ENCODE results near the gene NBEAL1. TPM values are rescaled to one million over a fixed set of nuclear protein-coding genes. Genes with fewer than 3 reads are reported as not detected.

The NBEAL1 gene
- total and polyA plus RNA-seq, 7 donors = 2.3 to 14.7 (median 8.7) TPM

- ATAC-seq (peak; percentile 97 to 98 (median 98)), DNase-seq (peak; percentile 97 to 98)
- H3K4me1 ChIP-seq = peaks cover 16% of the 10 kb centered on the region
- 0 to 1% (median 0%) methylated on average over 68 to 80 of the region's 80 CpGs for WGBS, 3 donors
- H3K36me3 ChIP-seq (ENCODE audit: insufficient read depth in 1 of 2, low read depth in 1 of 2) = peaks cover 0 to 23% of the 10 kb centered on the region in 2 donors
- peak within 1 kb of the TSS; percentile 95 for H3K27ac ChIP-seq
- peak; percentile 29 for TF ChIP-seq CTCF (IDR thresholded peaks at IDR 0.05)
- H3K4me3 ChIP-seq = peak within 1 kb of the TSS; percentile 79
- intact Hi-C loops (cut with DNase I) = loop anchor here (2.0 to 10.0 kb wide), 3 partner anchors 216 to 332 kb away; partner anchors contain the start of gene WDR12 (in 1 of the 2)
- H3K27me3 ChIP-seq (ENCODE audit: insufficient read depth in 3 of 3, low read length in 2 of 3) = no peaks in the 10 kb centered on the region
- no peaks in the 10 kb centered on the region for H3K9me3 ChIP-seq
These were observed 224.2 kb downstream of the NBEAL1 start, which contains the start of gene CYP20A1 for GRCh38 chr2:203238704-203239526. TSS of gene CYP20A1 (plus strand) at chr2:203239018. CDS start at chr2:203239063, 45 bp downstream.

- WGBS, 3 donors = 64 to 82% (median 68%) methylated on average over 5 of the region's 5 CpGs
- no peak for ATAC-seq
- no peak for TF ChIP-seq CTCF (IDR thresholded peaks at IDR 0.05)
- Histone ChIP-seq H3K27me3 (ENCODE audit: insufficient read depth in 3 of 3, low read length in 2 of 3) (no peaks in the 10 kb centered on the region), H3K27ac (peak overlapping the region; percentile 95), H3K4me3 (peak overlapping the region; percentile 79), H3K9me3 (no peaks in the 10 kb centered on the region), H3K36me3 (ENCODE audit: insufficient read depth in 1 of 2, low read depth in 1 of 2) (peaks cover 0 to 37% of the 10 kb centered on the region in 2 donors), H3K4me1 (peaks cover 16% of the 10 kb centered on the region)
- no peak for DNase-seq
- intact Hi-C loops (cut with DNase I) = no loop called here
These were observed 225.8 kb downstream of the NBEAL1 start for GRCh38 chr2:203240491-203240890.

- intact Hi-C loops (cut with DNase I) = no loop called here
- TF ChIP-seq CTCF (IDR thresholded peaks at IDR 0.05) = no peak
- Histone ChIP-seq H3K27ac (no peak overlapping the region), H3K4me3 (no peak overlapping the region), H3K27me3 (ENCODE audit: insufficient read depth in 3 of 3, low read length in 2 of 3) (no peaks in the 10 kb centered on the region), H3K4me1 (peaks cover 16% of the 10 kb centered on the region), H3K9me3 (no peaks in the 10 kb centered on the region), H3K36me3 (ENCODE audit: insufficient read depth in 1 of 2, low read depth in 1 of 2) (peaks cover 0 to 58% of the 10 kb centered on the region in 2 donors)
- no peak for ATAC-seq
- DNase-seq = no peak
- 95 to 98% (median 98%) methylated on average over 6 of the region's 6 CpGs for WGBS, 3 donors
These were observed 227.8 kb downstream of the NBEAL1 start for GRCh38 chr2:203242518-203242917.

DNA sequence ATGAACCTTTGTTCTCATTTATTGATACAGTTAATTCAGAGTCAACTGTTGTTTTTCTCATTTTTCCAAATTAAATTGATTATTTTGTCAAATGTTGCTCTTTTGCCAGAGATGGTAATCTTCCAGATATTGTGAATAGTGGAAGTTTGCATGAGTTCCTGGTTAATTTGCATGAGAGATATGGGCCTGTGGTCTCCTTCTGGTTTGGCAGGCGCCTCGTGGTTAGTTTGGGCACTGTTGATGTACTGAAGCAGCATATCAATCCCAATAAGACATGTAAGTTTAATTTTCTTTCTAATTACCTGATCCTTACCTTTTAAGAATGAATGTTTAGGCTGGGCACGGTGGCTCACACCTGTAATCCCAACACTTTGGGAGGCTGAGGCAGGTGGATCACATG lies 232.0 kb downstream of the NBEAL1 start:
- intact Hi-C loops (cut with DNase I) = no loop called here
- no peak for TF ChIP-seq CTCF (IDR thresholded peaks at IDR 0.05)
- no peak for ATAC-seq

More for the DNA sequence above, 232.0 kb downstream of the NBEAL1 start:
- H3K4me1 ChIP-seq = no peaks in the 10 kb centered on the region
- no peak for DNase-seq
- H3K4me3 ChIP-seq = no peak overlapping the region
- no peak overlapping the region for H3K27ac ChIP-seq
- WGBS, 3 donors = 95 to 97% (median 96%) methylated on average over 3 of the region's 3 CpGs
- no peaks in the 10 kb centered on the region for H3K27me3 ChIP-seq (ENCODE audit: insufficient read depth in 3 of 3, low read length in 2 of 3)
- H3K36me3 ChIP-seq (ENCODE audit: insufficient read depth in 1 of 2, low read depth in 1 of 2) = peaks cover 0 to 91% of the 10 kb centered on the region in 2 donors
- no peaks in the 10 kb centered on the region for H3K9me3 ChIP-seq

Measured in psoas muscle (tissue), 8 donors.